Brain microvascular endothelial cell (primary cell): ENCODE measurements around the gene XRN2.
A peak's percentile ranks its signal among the peaks of the same experiment; 100 is the strongest.

Experiments
- DNase-seq: peaks from one replicate; pipeline ENCODE4 v3.0.0-alpha.2; 2020
- H3K27ac ChIP-seq: fragments of 250-450 bp; sonication (Bioruptor Pico); 2 replicates; pipeline ENCODE4 v1.5.1; 2020; ENCODE audit warnings: mild to moderate bottlenecking, moderate library complexity
- H3K27me3 ChIP-seq: fragments of 250-450 bp; sonication (Bioruptor Pico); replicated peaks from 2 replicates; pipeline ENCODE4 v1.5.1; 2020; ENCODE audit warnings: mild to moderate bottlenecking
- H3K36me3 ChIP-seq: fragments of 250-450 bp; sonication (Bioruptor Pico); replicated peaks from 2 replicates; pipeline ENCODE4 v1.5.1; 2020; ENCODE audit warnings: mild to moderate bottlenecking
- H3K4me3 ChIP-seq: 2 replicates; pipeline ENCODE4 v1.5.1; 2011; ENCODE audit warnings: low read depth, mild to moderate bottlenecking, control low read depth, low read length, moderate library complexity
- in situ Hi-C: cut with HindIII; loops from 2 replicates; pipeline ENCODE4 v1.10.0; 2017; ENCODE audit warnings: low sequenced_read_pairs, low pct_ligation_motif_present
- TF ChIP-seq, protein P1 (sequence below): IDR thresholded peaks from 2 replicates; pipeline ENCODE4 v1.5.1; 2011; ENCODE audit warnings: low read depth, mild to moderate bottlenecking, moderate library complexity, low read length, control low read depth, inconsistent platforms; ENCODE audit errors: missing control alignments

The XRN2 gene

DNA sequence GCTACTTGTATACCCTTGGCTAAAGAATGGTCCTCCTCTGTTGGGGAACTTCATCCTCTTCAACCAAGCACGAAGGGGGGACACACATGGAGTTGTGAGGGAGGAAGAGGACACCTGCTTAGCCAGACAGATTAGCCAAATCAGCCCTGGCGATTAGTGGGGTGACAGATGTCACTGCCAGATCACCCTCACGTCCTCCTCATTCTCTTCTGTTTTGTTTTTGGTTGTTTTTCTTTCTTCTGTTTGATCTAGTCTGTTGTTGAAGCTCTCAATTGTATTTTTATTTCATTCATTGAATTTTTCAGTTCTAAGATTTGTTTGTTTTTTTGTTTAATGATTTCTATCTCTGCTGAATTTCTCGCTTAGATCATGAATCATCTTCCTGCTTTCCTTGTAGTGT, 121.7 kb downstream of the XRN2 start:
- Histone ChIP-seq H3K36me3 (no peaks in the 10 kb centered on the region), H3K27me3 (no peaks in the 10 kb centered on the region), H3K4me3 (no peak overlapping the region), H3K27ac (no peak overlapping the region)
- TF ChIP-seq, protein P1, sequence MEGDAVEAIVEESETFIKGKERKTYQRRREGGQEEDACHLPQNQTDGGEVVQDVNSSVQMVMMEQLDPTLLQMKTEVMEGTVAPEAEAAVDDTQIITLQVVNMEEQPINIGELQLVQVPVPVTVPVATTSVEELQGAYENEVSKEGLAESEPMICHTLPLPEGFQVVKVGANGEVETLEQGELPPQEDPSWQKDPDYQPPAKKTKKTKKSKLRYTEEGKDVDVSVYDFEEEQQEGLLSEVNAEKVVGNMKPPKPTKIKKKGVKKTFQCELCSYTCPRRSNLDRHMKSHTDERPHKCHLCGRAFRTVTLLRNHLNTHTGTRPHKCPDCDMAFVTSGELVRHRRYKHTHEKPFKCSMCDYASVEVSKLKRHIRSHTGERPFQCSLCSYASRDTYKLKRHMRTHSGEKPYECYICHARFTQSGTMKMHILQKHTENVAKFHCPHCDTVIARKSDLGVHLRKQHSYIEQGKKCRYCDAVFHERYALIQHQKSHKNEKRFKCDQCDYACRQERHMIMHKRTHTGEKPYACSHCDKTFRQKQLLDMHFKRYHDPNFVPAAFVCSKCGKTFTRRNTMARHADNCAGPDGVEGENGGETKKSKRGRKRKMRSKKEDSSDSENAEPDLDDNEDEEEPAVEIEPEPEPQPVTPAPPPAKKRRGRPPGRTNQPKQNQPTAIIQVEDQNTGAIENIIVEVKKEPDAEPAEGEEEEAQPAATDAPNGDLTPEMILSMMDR, result no peak
- in situ Hi-C loops, result no loop called here
- no peak for DNase-seq

DNA sequence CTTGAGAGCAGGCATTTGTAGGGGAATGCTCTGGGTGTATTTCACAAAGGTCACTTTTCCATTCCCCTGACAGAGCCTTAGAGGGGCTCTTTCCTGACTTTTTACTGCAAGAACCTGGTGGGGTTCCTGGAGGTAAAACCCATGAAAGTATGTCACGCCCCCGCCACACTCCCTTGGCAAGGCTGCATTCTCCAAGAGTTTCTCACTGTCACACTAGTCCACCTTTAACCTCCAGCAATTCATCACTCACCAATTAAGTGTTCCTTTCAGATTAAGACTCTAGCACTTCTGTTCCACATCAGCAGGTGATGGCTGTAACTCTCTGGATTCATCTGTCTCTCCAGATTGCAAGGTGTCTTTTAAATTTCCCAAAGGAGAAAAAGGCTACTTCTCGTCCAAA, 126.9 kb downstream of the XRN2 start:
- TF ChIP-seq, protein P1, result no peak
- H3K4me3 ChIP-seq, result no peak overlapping the region
- in situ Hi-C loops, result no loop called here

DNA sequence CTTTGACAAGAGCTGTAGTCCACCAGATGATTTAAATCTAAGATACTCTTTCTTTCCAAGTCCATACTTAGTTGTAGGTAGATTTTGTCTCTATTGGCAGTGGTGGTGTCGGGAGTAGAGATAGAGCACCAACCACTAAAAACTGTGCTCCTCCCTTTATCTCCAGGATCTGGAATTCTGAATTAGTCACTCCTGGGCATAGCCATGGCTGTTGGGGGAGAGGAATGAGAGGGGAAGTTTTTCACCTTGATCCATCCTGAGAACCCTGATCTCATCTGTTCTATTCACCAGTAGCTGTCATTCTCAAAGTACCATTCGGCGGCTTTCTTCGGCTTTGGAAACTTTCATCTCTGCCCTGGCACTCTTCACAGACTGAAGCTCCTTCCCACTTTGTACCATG, 129.8 kb downstream of the XRN2 start:
- in situ Hi-C loops, result no loop called here
- Histone ChIP-seq H3K4me3 (no peak overlapping the region), H3K27ac (no peak overlapping the region), H3K36me3 (no peaks in the 10 kb centered on the region), H3K27me3 (no peaks in the 10 kb centered on the region)
- TF ChIP-seq, protein P1, result no peak
- no peak for DNase-seq

More for the DNA sequence above, 126.9 kb downstream of the XRN2 start:
- H3K27ac ChIP-seq, result no peak overlapping the region
- H3K36me3 ChIP-seq, result no peaks in the 10 kb centered on the region
- H3K27me3 ChIP-seq, result no peaks in the 10 kb centered on the region
- DNase-seq, result no peak

DNA sequence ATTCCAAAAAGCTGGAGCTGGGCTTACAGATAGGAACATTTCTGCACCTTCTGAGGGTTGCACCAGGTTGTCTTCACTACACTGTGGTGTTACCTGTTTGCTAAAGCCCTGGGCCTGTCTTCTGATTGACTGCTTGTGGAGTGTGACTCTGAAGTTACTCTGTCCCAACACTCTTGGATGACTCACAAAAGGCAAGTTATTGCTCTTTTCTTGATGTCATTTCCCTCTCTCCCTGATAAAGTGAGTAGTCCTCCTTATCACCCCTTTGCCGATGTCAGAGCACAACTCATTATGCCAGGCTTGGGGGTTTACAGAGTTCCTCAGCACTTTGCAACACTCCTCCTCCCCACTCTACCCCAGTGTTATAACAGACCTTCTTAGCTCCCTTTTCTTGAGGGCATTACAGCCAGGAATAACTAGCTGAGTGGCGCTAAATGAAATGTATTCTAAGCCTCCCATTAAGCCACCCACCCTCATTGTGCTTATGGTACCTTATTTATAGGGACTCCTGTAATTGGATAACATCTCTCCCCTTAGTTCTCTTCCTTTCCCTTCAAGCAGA, 130.3 kb downstream of the XRN2 start:
- DNase-seq, result peak; percentile 76
- Histone ChIP-seq H3K27me3 (no peaks in the 10 kb centered on the region), H3K27ac (no peak overlapping the region), H3K36me3 (no peaks in the 10 kb centered on the region), H3K4me3 (no peak overlapping the region)
- TF ChIP-seq, protein P1, result no peak
- in situ Hi-C loops, result no loop called here

DNA sequence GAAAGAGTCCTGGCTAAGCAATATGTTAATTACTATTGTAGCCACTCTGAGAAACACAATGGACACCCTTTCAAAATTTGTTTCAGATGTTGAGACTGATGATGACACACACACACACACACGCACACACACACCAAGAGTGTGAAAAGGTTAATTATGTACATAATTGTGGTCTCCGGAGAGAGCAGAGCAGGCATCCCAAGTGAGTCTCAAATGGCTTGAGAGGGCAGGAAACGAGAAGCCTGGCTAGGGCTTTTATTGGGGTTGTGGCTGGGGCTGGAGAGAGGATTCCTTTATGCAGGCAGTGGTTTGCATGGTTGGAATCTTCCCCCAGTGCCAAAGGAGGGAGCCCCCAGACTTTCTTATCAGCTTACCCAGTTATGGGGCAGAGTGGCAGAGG, 132.4 kb downstream of the XRN2 start:
- DNase-seq, result no peak
- Histone ChIP-seq H3K27ac (peak overlapping the region; percentile 78), H3K4me3 (no peak overlapping the region), H3K27me3 (no peaks in the 10 kb centered on the region), H3K36me3 (no peaks in the 10 kb centered on the region)
- TF ChIP-seq, protein P1, result no peak
- in situ Hi-C loops, result no loop called here

DNA sequence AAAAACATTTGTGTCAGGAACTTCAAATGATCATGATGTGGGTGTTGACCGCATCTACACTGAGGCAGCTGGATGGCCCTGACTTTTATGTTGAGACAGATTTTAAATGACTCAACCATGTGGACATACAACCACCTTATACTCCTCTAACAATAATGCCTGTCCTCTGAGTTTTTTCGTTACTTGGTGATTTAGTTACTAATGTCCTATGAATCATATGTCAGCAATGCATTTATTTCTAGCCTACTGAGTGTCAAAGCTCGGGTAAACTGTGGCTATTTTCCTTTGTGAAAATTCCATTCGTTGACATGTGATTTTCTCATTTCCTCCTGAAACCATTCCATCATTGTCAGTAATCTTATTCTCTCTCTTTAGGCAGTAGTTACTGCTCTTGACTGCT, 133.1 kb downstream of the XRN2 start:
- H3K36me3 ChIP-seq, result no peaks in the 10 kb centered on the region
- H3K27me3 ChIP-seq, result no peaks in the 10 kb centered on the region
- in situ Hi-C loops, result no loop called here
- peak; percentile 88 for DNase-seq
- TF ChIP-seq, protein P1, result no peak
- no peak overlapping the region for H3K4me3 ChIP-seq
- H3K27ac ChIP-seq, result peak overlapping the region; percentile 82
